ENCODE results near the gene PTPRD. TPM values are rescaled to one million over a fixed set of nuclear protein-coding genes. Genes with fewer than 3 reads are reported as not detected.

PTPRD gene
- total and polyA plus RNA-seq, 9 donors, result 16.2 to 231 (median 85.8) TPM

DNA sequence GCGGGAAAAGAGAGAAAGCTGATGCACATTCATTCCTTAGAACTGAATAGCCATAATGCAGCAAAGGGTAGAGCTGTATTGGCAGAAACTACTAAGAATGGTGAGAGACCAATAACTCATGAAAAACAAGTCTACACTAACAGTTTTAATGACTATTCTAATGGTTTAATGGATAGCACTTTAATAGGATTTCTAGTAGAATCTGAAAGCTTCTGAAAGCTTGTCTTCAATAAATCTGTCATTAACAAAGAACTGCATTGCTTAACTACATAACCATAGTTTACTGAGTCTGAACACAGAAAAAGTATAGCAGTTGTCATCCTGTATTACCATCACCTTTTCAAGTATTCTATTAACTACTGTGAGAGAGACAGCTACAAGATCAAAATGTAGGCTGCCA, 2195.5 kb downstream of the PTPRD start:
- TF ChIP-seq POLR2A (IDR thresholded peaks at IDR 0.05), result no peak
- no peak for TF ChIP-seq EP300 (IDR thresholded peaks at IDR 0.05)
- Histone ChIP-seq H3K9me3 (no peaks in the 10 kb centered on the region), H3K4me3 (no peak overlapping the region), H3K27me3 (no peaks in the 10 kb centered on the region), H3K27ac (no peak overlapping the region), H3K36me3 (no peaks in the 10 kb centered on the region), H3K4me1 (ENCODE audit: insufficient read depth) (peaks cover 1% of the 10 kb centered on the region)
- intact Hi-C loops (cut with DNase I), result no loop called here
- WGBS, 3 donors, result 0 to 32% (median 29%) methylated on average over 1 of the region's 1 CpG
- no peak for DNase-seq

DNA sequence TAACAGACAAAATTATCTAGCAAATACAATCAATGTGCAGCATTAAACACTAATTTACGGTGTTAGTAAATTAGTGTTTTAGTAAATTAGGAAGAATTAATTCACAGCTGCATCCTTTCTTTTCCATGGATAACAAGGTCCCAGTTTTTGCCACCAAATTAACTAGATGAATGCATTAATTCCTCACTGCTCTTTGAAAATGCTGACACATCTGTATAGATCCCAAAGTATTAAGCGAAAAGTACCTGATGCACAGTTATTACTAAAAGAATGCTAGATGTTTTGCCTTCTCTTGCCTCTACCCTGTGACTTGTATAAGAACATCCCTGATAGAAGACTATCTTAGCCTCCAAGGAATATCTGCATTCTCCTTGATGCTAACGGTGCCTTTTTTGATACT, 2200.5 kb downstream of the PTPRD start:
- Histone ChIP-seq H3K4me3 (no peak overlapping the region), H3K27ac (no peak overlapping the region), H3K36me3 (no peaks in the 10 kb centered on the region), H3K4me1 (ENCODE audit: insufficient read depth) (no peaks in the 10 kb centered on the region), H3K27me3 (no peaks in the 10 kb centered on the region), H3K9me3 (no peaks in the 10 kb centered on the region)
- 89 to 94% (median 93%) methylated on average over 3 of the region's 3 CpGs for WGBS, 3 donors
- TF ChIP-seq CTCF (IDR thresholded peaks at IDR 0.05) (no peak), EP300 (IDR thresholded peaks at IDR 0.05) (no peak), POLR2A (IDR thresholded peaks at IDR 0.05) (no peak)
- intact Hi-C loops (cut with DNase I), result no loop called here
- DNase-seq, result no peak

GRCh38 chr9:8408575-8409190, 2204.1 kb downstream of the PTPRD start:
- no peaks in the 10 kb centered on the region for H3K27me3 ChIP-seq
- H3K4me3 ChIP-seq, result no peak overlapping the region
- TF ChIP-seq CTCF (IDR thresholded peaks at IDR 0.05) (no peak), POLR2A (IDR thresholded peaks at IDR 0.05) (no peak), EP300 (IDR thresholded peaks at IDR 0.05) (no peak)
- H3K4me1 ChIP-seq (ENCODE audit: insufficient read depth), result no peaks in the 10 kb centered on the region
- intact Hi-C loops (cut with DNase I), result no loop called here
- no peaks in the 10 kb centered on the region for H3K36me3 ChIP-seq
- no peak overlapping the region for H3K27ac ChIP-seq
- no peaks in the 10 kb centered on the region for H3K9me3 ChIP-seq
- no peak for DNase-seq
- WGBS, 3 donors, result 77 to 91% (median 89%) methylated on average over 9 of the region's 9 CpGs

GRCh38 chr9:8401961-8402705, 2210.7 kb downstream of the PTPRD start:
- intact Hi-C loops (cut with DNase I), result no loop called here
- no peak for TF ChIP-seq EP300 (IDR thresholded peaks at IDR 0.05)
- TF ChIP-seq CTCF (IDR thresholded peaks at IDR 0.05), result no peak
- TF ChIP-seq POLR2A (IDR thresholded peaks at IDR 0.05), result no peak
- WGBS, 3 donors, result 73 to 89% (median 87%) methylated on average over 6 of the region's 6 CpGs

DNA sequence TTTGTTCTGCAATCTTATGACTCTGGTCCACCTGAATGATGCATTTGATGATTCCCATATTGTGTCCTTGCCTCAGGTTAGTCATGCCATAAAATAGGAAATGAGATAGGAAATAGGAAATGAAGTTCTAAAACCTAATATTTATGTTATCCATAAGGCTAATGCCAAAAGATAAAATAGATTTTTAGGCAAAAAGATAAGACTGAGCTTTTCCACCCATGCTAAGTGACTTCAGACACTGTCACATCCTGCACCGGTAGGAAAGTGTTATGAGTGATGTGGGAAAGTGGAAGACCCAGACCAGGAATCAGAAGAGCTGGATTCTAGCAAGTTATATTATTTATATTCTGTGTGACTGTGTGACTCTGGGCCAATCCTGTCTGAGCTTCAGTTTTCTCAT, 2212.4 kb downstream of the PTPRD start:
- Histone ChIP-seq H3K27me3 (no peaks in the 10 kb centered on the region), H3K9me3 (no peaks in the 10 kb centered on the region), H3K27ac (no peak overlapping the region), H3K4me1 (ENCODE audit: insufficient read depth) (no peaks in the 10 kb centered on the region), H3K4me3 (no peak overlapping the region), H3K36me3 (no peaks in the 10 kb centered on the region)
- intact Hi-C loops (cut with DNase I), result no loop called here
- WGBS, 3 donors, result 85 to 95% (median 94%) methylated on average over 1 of the region's 1 CpG
- TF ChIP-seq EP300 (IDR thresholded peaks at IDR 0.05) (no peak), CTCF (IDR thresholded peaks at IDR 0.05) (no peak), POLR2A (IDR thresholded peaks at IDR 0.05) (no peak)
- no peak for DNase-seq

More at GRCh38 chr9:8401961-8402705, 2210.7 kb downstream of the PTPRD start:
- Histone ChIP-seq H3K27ac (no peak overlapping the region), H3K9me3 (no peaks in the 10 kb centered on the region), H3K4me3 (no peak overlapping the region), H3K27me3 (no peaks in the 10 kb centered on the region), H3K36me3 (no peaks in the 10 kb centered on the region), H3K4me1 (ENCODE audit: insufficient read depth) (no peaks in the 10 kb centered on the region)
- DNase-seq, result no peak

Measured in ovary (tissue), 9 donors.